OCI-LY1 (cell line): ENCODE measurements around the gene BAZ2A.

Experiments used
- EZH2 ChIP-seq: fragments of 200-600 bp; sonication (generic), shearing (Covaris generic); IDR thresholded peaks from 2 replicates; pipeline ENCODE4 v1.8.0; 2017; ENCODE audit warnings: borderline replicate concordance, mixed run types, mild to moderate bottlenecking, antibody characterized with exemption, low read length, moderate library complexity, mixed read lengths
- TF ChIP-seq, protein P1 (sequence below): fragments of 200-600 bp; sonication (generic), shearing (Covaris generic); IDR thresholded peaks from 2 replicates; pipeline ENCODE4 v1.5.1; 2017; ENCODE audit warnings: mild to moderate bottlenecking, antibody characterized with exemption, low read length, moderate library complexity, mixed read lengths

DNA sequence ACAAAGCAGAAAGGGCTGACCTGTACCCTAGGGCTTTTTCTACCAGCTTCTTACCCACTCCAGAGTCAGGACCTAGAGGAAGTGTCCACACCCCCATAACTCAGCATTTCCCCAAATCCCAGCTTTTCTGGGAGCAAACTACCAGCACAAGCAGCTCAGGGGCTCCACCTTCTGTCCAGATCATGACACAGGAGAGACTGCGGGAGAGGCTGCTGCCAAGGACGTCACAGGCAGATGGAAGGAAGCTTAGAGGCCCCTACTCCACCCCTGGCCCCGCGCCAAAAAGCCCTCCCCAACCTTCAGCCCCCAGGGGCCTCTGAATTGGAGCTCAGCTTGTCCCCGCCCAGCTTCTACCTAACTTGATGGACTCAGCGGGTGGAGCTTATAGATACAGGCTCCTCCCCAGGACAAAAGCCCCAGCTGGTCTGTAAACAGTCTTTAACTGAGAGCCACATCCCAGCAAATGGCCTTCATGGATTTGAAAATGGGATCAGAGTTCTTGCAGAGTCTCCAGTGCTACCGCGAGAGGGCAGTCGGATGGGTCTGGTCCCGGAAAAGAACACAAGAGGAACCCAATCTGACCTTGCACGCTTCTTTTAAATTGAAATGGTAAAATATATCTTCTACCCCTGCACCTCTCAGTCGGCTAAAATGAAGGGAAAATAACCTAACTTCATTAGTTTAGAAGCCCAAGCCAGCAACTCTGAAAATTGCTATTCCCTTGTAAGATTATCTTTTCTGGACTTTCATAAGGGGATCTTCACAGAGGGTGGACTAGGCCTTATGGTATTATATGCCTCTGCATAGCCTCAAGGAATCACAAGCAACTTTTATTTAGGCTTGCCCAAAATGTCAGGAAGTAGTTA, 6.8 kb upstream of the BAZ2A start:
- TF ChIP-seq, protein P1, sequence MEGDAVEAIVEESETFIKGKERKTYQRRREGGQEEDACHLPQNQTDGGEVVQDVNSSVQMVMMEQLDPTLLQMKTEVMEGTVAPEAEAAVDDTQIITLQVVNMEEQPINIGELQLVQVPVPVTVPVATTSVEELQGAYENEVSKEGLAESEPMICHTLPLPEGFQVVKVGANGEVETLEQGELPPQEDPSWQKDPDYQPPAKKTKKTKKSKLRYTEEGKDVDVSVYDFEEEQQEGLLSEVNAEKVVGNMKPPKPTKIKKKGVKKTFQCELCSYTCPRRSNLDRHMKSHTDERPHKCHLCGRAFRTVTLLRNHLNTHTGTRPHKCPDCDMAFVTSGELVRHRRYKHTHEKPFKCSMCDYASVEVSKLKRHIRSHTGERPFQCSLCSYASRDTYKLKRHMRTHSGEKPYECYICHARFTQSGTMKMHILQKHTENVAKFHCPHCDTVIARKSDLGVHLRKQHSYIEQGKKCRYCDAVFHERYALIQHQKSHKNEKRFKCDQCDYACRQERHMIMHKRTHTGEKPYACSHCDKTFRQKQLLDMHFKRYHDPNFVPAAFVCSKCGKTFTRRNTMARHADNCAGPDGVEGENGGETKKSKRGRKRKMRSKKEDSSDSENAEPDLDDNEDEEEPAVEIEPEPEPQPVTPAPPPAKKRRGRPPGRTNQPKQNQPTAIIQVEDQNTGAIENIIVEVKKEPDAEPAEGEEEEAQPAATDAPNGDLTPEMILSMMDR, result peak; percentile 88
- TF ChIP-seq EZH2, result no peak
